B cell (primary cell): ENCODE results near the gene SLC9A3. TPM values are rescaled to one million over a fixed set of nuclear protein-coding genes. Genes with fewer than 3 reads are reported as not detected.
A peak's percentile ranks its signal among the peaks of the same experiment; 100 is the strongest.

Source experiments
- ATAC-seq: fragments of 200-7000 bp; cut with Tn5 transposase; one replicate; pipeline ENCODE4 v1.10.0; 2021; ENCODE audit warnings: low read depth, mild to moderate bottlenecking, moderate number of reproducible peaks, moderate library complexity
- CTCF ChIA-PET: fragments of 350-600 bp; sonication (Branson Sonifier 250); formaldehyde crosslinking; loops from one replicate; lab custom pipeline; 2021; ENCODE audit warnings: antibody characterized with exemption, inconsistent platforms; lab: Charles Lee
- POLR2A ChIA-PET: fragments of 350-600 bp; sonication (Branson Sonifier 250); formaldehyde crosslinking; loops from one replicate; lab custom pipeline; 2021; ENCODE audit warnings: antibody characterized with exemption; lab: Charles Lee
- DNase-seq: peaks from one replicate; pipeline ENCODE4 v3.0.0; 2013
- H2AFZ ChIP-seq: 2 replicates; pipeline ENCODE4 v1.6.1; 2012; ENCODE audit warnings: mild to moderate bottlenecking, low read depth, low read length; ENCODE audit not compliant: insufficient read depth, poor library complexity, severe bottlenecking
- H3K27ac ChIP-seq, 2 donors: 1 replicate in 1 of 2; 2 replicates in 1 of 2; pipeline ENCODE4 v1.5.1; 2012 to 2013; ENCODE audit warnings: low read length in 2 of 2, mild to moderate bottlenecking in 2 of 2, moderate library complexity in 1 of 2
- H3K27me3 ChIP-seq, 4 experiments: fragments of 200-600 bp in 1 of 4; sonication (generic) in 1 of 4; replicated peaks in 1 of 4; 1 replicate in 2 of 4; 2 replicates in 2 of 4; pipeline versions ENCODE4 v1.6.1 to v1.7.0; 2013 to 2016; ENCODE audit warnings: low read length in 3 of 4, mild to moderate bottlenecking in 2 of 4, mixed read lengths in 1 of 4, moderate library complexity in 1 of 4; ENCODE audit not compliant: insufficient read depth in 4 of 4, control insufficient read depth in 3 of 4; ENCODE audit errors: control extremely low read depth in 1 of 4
- H3K36me3 ChIP-seq, 2 experiments: replicated peaks in 1 of 2; 1 replicate in 1 of 2; 2 replicates in 1 of 2; pipeline versions ENCODE4 v1.6.1 to v1.7.1; 2013; ENCODE audit warnings: low read length in 1 of 2; ENCODE audit not compliant: insufficient read depth in 2 of 2, control insufficient read depth in 1 of 2; ENCODE audit errors: control extremely low read depth in 1 of 2, extremely low read depth in 1 of 2
- H3K4me1 ChIP-seq, 2 donors: fragments of 200-600 bp in 1 of 2; sonication (generic) in 1 of 2; 1 replicate in 1 of 2; 2 replicates in 1 of 2; pipeline versions ENCODE4 v1.5.1 to v1.6.1; 2013 to 2017; ENCODE audit warnings: low read length in 2 of 2; ENCODE audit not compliant: control insufficient read depth in 2 of 2, insufficient read depth in 2 of 2
- H3K4me2 ChIP-seq: replicated peaks from 2 replicates; pipeline ENCODE3; 2012; ENCODE audit warnings: mild to moderate bottlenecking, low read depth, low read length; ENCODE audit not compliant: poor library complexity, severe bottlenecking
- H3K4me3 ChIP-seq, 5 experiments: fragments of 200-600 bp in 1 of 5; sonication (generic) in 1 of 5; 1 replicate in 3 of 5; 2 replicates in 2 of 5; pipeline versions ENCODE4 v1.5.1 to v1.7.0; 2011 to 2016; ENCODE audit warnings: low read length in 4 of 5, mild to moderate bottlenecking in 4 of 5, low read depth in 2 of 5, control low read depth in 1 of 5, moderate library complexity in 1 of 5; ENCODE audit not compliant: insufficient read depth in 1 of 5; ENCODE audit errors: control extremely low read depth in 1 of 5, extremely low read depth in 1 of 5
- H3K79me2 ChIP-seq: fragments of 200-600 bp; sonication (generic); one replicate; pipeline ENCODE4 v1.6.0; 2016; ENCODE audit warnings: low read length; ENCODE audit not compliant: control insufficient read depth, insufficient read depth
- H3K9ac ChIP-seq: fragments of 200-600 bp; sonication (generic); 2 replicates; pipeline ENCODE4 v1.6.1; 2017; ENCODE audit warnings: mild to moderate bottlenecking, low read length, moderate library complexity
- H3K9me3 ChIP-seq, 3 donors: one replicate each; pipeline versions ENCODE4 v1.6.1 to v1.7.1; 2013; ENCODE audit warnings: low read length in 2 of 3; ENCODE audit not compliant: control insufficient read depth in 2 of 3, insufficient read depth in 1 of 3; ENCODE audit errors: control extremely low read depth in 1 of 3
- H4K20me1 ChIP-seq: 2 replicates; pipeline ENCODE4 v1.6.0; 2012; ENCODE audit warnings: mild to moderate bottlenecking, low read length; ENCODE audit not compliant: insufficient read depth, control insufficient read depth, poor library complexity, severe bottlenecking
- H3K27ac Mint-ChIP-seq: one replicate; pipeline ENCODE4 v1.8.0; 2021; ENCODE audit warnings: mixed read lengths
- H3K27me3 Mint-ChIP-seq: one replicate; pipeline ENCODE4 v1.8.0; 2021; ENCODE audit warnings: mixed read lengths
- H3K4me1 Mint-ChIP-seq: one replicate; pipeline ENCODE4 v1.8.0; 2021; ENCODE audit warnings: mixed read lengths
- H3K4me3 Mint-ChIP-seq: one replicate; pipeline ENCODE4 v1.8.0; 2021; ENCODE audit warnings: mixed read lengths
- H3K9me3 Mint-ChIP-seq: one replicate; pipeline ENCODE4 v1.8.0; 2022; ENCODE audit warnings: mixed read lengths; ENCODE audit not compliant: insufficient read depth
- CTCF ChIP-seq: fragments of 200-600 bp; IDR thresholded peaks from one replicate; pipeline ENCODE4 v1.8.0; 2022; ENCODE audit warnings: antibody characterized with exemption, mild to moderate bottlenecking
- EZH2 ChIP-seq: IDR thresholded peaks from 2 replicates; pipeline ENCODE4 v1.6.1; 2012; ENCODE audit warnings: borderline replicate concordance, low read depth, mild to moderate bottlenecking, moderate library complexity, low read length; ENCODE audit not compliant: insufficient read depth, poor library complexity, severe bottlenecking
- WGBS: methylation state at CpG from one replicate; pipeline ENCODE4 v1.1.5; 2013; ENCODE audit warnings: missing lambda C conversion rate; ENCODE audit not compliant: insufficient coverage; 5-methylcytosine and 5-hydroxymethylcytosine counted together
- intact Hi-C: fragments of 100-400 bp; cut with micrococcal nuclease; formaldehyde crosslinking; loops from one replicate; pipeline ENCODE4 v1.10.0; 2022
- polyA plus RNA-seq: library from polyadenylated mRNA; depleted of rRNA; stranded (reverse); fragments of >200 nt; gene quantifications from 2 replicates; pipeline ENCODE4 v1.2.3, GENCODE V29; 2012
- total RNA-seq, 2 donors: library from RNA; stranded (reverse); fragments of 120-200 nt in 1 of 2; gene quantifications; 1 replicate in 1 of 2; 2 replicates in 1 of 2; pipeline versions ENCODE4 v1.2.3 to v1.2.4, GENCODE V29; 2013 to 2022

The SLC9A3 gene
- total and polyA plus RNA-seq, 2 donors (not counting 1 experiment from before 2014, with no cell fraction given) = 0.84 to 2.0 TPM

DNA sequence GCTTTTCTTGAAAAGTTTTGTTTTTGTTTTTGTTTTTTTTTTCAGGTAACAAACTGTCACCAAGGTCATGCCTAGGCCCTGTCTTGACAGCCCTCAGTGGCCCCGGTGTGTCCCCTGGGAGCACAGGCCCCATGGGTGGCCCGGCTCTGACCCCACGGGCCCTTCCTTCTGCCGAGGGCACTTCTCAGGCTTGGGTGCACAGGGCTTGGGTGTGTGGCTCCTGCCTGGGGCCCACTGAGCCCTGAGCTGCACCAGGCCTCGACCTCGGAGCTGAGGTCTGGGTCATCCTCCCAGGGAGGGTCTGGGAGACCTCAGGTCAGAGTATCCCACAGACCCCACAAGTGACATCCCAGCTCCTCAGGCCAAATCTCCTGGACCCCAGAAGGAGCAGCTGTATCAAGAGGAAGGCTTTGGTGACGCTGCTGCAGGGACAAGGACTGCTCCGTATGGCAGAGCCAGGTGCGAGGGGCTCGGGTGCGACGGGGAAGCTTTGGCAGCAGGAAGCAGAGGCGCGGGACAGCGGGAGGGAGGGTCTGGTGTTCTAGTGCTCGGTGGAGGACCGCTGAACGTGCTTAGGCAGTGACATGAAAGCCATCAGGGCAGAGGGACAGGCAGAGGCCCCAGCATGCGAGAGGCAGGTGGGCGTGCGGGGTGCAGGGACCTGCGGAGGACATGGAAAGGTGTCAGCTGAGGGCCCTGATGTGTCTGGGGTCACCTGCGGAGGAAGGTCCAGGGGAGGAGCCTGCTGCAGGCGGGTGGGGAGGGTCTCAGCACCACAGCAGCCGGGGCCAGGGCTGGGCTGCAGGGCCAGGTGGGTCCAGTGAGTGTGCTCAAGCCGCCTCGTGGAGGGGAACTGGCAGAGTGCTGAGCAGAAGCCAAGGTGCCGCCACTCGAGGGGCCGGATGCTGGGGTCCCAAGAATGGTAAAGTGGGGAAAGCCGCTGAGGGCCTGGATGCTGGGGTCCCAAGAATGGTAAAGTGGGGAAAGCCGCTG is 18.4 kb upstream of the SLC9A3 start:
- Histone ChIP-seq H3K27ac (no peak overlapping the region), H3K4me3 (no peak overlapping the region), H3K4me1 (peaks cover 28 to 44% of the 10 kb centered on the region in 2 donors), H2AFZ (no peak overlapping the region), H3K9ac (no peak overlapping the region), H3K27me3 (peaks cover 0 to 82% (median 32%) of the 10 kb centered on the region in 4 experiments), H3K36me3 (no peaks in the 10 kb centered on the region), H3K4me2 (peak overlapping the region; percentile 80), H3K79me2 (no peaks in the 10 kb centered on the region), H4K20me1 (no peaks in the 10 kb centered on the region), H3K9me3 (peaks cover 0 to 95% (median 20%) of the 10 kb centered on the region in 3 donors)
- H3K4me3 Mint-ChIP-seq = no peak overlapping the region
- WGBS = 91% methylated on average over 32 of the region's 32 CpGs
- intact Hi-C loops = no loop called here
- CTCF ChIA-PET = no interaction called here
- H3K4me1 Mint-ChIP-seq = peaks cover 22% of the 10 kb centered on the region
- peaks cover 17% of the 10 kb centered on the region for H3K27me3 Mint-ChIP-seq
- POLR2A ChIA-PET = interaction anchor here (0.5 to 1.1 kb wide), 2 partner anchors 14 to 69 kb away, joined by 3 to 5 read pairs; no protein-coding TSS in a partner anchor
- ATAC-seq (no peak), DNase-seq (no peak)
- H3K27ac Mint-ChIP-seq = peak overlapping the region; percentile 32
- TF ChIP-seq CTCF (no peak), EZH2 (no peak)
- H3K9me3 Mint-ChIP-seq = no peaks in the 10 kb centered on the region
